RPMI7951 (cell line): ENCODE data around the gene PSG5. TPM values are rescaled to one million over a fixed set of nuclear protein-coding genes. Genes with fewer than 3 reads are reported as not detected.
A peak's percentile ranks its signal among the peaks of the same experiment; 100 is the strongest.
"Not testable (repeated sequence)": the region's sequence is repeated elsewhere in the genome, so short reads cannot be mapped to it uniquely, and the experiment has no call there.

ENCODE experiments used
- DNase-seq: peaks from one replicate; pipeline ENCODE4 v3.0.0-alpha.2; 2012; ENCODE audit warnings: low read depth
- total RNA-seq: library from RNA; depleted of rRNA; stranded (reverse); fragments of >200 nt; shearing (Covaris generic); gene quantifications from 2 replicates; pipeline ENCODE4 v1.2.3, GENCODE V29; 2014; rRNA removed

Gene PSG5
- 1.3 and 4.1 TPM in 2 replicates for total RNA-seq

DNA sequence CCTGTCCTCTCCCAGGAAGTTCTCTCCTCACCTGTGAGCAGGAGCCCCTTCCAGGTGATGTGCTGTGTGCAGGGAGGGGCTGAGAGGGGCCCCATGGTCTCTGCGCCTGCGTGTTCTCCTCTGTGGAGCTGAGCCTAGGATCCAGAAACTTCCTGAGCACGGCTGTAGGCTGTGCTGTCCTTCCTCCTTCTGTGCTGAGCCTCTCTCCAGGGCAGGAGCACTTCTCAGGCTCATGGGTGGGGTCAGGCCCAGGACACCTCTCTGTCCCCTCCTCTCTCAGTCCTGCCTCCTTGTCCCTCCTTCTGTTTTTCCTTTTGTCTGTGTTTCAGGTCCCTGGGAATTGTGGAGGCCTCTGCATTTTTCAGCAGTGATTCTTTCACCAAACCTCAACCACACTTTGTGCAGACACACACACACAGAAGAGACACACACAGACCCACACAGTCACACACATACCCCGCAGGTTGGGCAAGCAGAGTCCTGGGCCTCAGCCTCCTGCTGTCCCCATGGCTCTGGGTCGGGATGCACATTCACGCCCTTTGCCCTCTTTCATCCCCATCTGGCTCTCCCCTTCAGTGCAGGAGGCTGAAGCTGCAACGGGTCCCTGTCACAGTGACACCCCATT is at the start of gene PSG5:
PSG5 (minus strand) TSS at position 226 of the 625 bp plus-strand sequence; CDS start at position 95, 131 bp downstream.
- DNase-seq, result peak; percentile 8

DNA sequence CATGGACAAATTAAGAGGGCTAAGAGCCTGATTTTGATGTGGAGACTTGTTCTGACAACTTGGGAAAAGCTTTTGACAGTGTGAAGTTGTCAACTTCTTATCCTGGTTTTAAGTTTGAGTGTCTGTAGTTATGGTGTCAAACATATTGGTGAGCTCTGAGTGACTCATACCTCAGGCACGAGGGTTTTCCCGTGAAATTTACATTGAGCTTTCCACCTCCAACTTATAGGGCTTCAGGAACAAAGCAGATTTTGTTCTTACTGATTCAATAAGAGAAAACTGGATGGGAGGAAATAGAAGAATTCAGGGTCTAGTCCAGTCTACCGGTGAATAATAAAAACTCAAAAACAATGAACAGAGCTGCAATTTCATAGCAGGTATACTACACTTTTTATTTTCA is 49.4 kb upstream of the PSG5 start:
- DNase-seq, result peak; percentile 62

DNA sequence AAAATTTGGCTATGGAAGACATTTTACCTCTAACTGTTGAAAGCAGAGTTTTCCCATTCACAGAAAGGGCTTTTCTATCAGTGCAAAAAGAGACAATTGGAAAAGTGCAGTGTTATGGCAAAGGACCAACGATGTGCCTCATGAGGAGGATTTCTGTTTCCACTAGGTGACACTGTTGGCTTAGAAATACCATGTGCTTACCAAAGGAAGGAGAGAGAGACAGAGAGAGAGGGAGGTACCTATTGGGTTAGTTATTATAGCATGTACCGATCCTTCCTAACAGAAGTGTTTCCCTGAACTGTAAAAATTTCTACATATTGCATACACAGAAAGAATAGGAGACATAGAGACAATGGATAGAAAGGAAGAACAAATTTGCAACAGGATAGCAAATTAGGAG is 43.0 kb upstream of the PSG5 start:
- peak; percentile 68 for DNase-seq

DNA sequence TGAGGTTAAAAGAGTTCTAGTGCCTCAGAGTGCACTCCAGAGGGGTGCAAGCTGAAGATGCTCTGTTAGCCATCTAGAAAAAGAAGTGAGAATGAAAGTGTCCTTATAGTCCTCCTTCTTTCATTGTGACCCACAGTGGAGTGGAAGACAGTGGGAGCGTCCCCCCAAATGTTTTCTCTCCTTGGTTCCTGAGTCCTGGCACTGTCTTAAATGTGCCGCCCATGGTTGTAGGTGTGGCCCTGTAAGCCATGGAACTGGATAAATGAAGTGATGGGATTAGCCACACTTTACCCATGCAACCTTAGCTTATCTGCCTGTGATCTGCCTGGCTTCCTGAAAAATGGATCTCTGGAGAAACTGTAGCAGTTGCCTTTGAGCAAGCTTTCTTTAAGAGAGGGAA is 42.4 kb upstream of the PSG5 start:
- DNase-seq, result not testable (repeated sequence)

GRCh38 chr19:43226986-43227385 is 40.6 kb upstream of the PSG5 start:
- not testable (repeated sequence) for DNase-seq

DNA sequence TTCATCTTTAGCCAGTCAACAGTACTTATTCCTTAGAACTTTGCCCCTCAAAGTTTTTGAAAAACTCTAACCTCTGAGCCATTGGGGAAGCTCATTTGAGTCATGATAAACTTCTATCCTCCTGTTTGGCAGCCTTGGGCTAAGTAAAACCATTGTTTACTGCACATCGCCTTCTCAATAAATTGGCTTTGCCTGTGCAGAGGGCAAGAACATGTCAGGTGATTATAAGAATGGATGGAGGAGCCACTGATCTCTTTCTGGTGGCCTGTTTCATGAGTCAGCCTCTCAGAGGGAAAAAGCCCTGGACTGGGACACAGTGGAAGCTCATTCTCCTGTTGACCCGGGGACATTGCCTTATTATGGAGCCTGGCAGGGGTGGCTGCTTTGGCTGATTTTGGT is 38.5 kb upstream of the PSG5 start:
- peak; percentile 35 for DNase-seq

- DNase-seq, result peak; percentile 90
These were observed 38.0 kb upstream of the PSG5 start for GRCh38 chr19:43224201-43224854.

- not testable (repeated sequence) for DNase-seq
These were observed 35.6 kb upstream of the PSG5 start for GRCh38 chr19:43221891-43222290.

- peak; percentile 35 for DNase-seq
These were observed 32.8 kb upstream of the PSG5 start for GRCh38 chr19:43219136-43219535.

DNA sequence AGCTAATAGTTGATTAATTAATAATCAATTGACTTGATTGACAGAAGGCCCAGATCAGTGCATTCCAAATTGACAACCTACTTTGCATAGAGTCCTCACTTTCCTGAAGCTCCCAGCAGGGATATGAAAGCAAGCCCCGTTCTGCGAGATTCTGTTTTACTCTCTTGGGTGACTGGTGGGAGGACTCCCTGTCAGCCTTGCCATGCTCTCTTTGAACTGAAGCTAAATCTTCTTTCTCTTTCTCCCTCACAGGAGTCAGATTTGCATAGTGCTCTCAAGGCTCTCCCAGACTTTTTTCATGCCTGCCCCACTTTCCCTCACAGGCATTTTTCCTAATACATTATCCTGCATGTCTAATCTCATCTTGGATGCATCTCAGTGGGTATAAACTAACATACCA is 29.5 kb upstream of the PSG5 start:
- DNase-seq, result not testable (repeated sequence)

GRCh38 chr19:43207991-43208390 is 21.7 kb upstream of the PSG5 start:
- no peak for DNase-seq

DNA sequence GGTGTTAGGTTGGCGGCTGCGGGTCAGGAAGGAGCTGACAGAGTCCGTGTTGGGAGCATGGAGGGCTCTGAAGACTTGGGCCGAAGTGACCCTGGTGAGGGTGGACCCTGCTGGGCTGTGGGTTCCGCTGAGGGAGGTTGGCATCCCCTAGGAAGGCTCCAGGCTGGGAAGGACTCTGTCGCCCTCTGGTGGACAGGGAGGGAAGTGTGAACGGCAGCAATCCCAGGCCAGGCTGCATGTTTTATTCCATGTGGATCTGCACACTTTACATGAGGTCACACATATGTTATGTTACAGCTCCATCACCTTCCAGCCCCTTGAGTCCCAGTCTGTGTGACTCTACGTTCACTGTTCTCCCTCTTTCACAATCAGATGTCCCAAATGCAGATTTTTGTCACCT is 20.8 kb upstream of the PSG5 start:
- DNase-seq, result not testable (repeated sequence)

- DNase-seq, result not testable (repeated sequence)
These were observed 19.3 kb upstream of the PSG5 start, which contains the start of gene PSG4 for GRCh38 chr19:43205471-43206105. TSS of gene PSG4 (minus strand) at chr19:43205638. CDS start at chr19:43205536, 102 bp downstream.

GRCh38 chr19:43203611-43204010 is 17.3 kb upstream of the PSG5 start:
- DNase-seq, result not testable (repeated sequence)

GRCh38 chr19:43201891-43202290 is 15.6 kb upstream of the PSG5 start:
- DNase-seq, result not testable (repeated sequence)

GRCh38 chr19:43201337-43201801 is 15.0 kb upstream of the PSG5 start:
- DNase-seq, result peak; percentile 57

DNA sequence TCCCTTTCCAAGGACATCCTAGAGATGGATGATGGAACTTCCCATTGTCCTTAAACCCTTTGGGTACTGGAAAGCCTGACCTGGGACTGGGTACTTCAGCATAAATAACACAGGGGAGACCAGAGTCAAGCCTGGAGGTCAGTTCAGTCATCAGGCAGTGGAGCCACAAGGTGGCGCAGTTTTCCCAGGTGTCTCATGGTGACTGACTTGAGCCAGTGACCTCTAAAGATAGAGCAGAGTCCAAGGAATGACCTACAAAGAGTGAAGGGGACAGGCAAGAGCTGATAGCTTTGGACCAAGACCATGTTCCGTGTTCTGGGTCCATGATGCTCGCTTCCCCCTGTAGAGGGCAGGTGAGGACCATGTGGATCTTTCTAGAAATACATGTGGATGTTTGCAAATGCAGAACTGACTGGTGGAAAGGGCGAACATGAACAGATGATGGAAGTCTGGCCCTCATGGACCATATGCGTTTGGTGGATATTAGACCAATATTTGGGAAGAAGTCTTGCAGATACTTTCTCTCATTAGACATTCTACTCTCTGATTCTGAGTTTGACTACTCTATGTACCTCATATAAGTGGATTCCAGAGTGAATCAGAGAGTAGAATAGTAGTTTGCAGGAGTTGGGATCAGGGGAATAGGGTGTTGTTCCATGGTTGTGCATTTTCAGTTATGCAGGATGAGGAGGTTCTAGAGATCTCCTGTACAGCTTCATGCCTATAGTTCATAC is 12.5 kb upstream of the PSG5 start:
- DNase-seq, result not testable (repeated sequence)

- DNase-seq, result peak; percentile 54
These were observed 11.5 kb upstream of the PSG5 start for GRCh38 chr19:43197666-43198397.

DNA sequence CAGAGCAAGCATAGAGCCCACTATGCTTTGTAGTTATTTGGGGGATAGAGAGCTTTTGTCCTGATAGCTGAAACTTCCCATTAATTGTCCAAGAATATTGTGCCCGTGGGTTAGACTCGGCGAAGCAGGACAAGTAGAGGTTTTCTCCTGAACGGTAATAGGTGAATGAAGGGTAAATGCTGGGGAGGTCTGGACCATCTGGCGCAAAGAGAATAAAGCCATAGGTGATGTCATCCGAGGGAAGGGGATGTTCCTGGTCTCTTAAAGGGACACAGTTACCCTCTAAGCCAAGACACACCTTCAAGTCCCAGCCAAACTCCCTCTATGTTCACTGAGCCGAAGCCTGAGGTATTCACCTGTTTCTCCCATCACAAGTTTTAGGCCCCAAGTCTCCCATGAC is 8.1 kb upstream of the PSG5 start:
- not testable (repeated sequence) for DNase-seq

DNA sequence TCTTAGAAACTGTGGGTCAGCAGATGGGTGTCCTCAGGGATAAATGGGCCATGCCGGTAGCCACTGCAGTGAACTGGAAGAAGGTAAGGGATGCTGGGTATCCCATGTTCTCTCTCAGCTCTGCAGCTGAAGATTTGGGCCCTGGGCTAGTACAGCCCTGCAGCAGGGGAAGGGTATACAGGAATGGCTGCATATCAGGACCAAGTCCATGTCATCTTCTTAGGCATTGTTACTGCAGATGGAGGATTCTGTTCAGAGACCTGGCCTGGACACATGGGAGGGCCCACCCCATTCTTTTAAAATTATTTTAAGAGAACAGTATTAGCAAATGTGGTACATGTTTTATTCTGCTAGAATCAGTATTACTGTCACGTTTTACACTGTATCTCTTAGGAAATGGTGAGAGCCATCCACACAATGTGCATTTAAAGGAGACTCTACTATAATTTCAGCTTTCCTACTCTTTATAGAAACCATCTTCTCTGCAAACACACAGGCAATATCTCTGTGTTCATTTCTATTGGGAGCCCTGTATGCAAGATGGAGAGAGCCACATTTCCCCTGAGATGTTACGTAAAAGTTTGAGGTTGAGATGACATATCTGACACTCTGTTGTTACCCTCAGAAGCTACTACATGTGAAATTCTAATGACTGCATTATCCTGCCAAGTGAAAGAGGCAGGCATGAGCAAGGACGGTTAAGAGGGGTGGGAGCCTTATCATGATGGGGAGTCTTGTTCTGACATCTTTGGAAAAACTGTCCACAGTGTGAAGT is 6.2 kb upstream of the PSG5 start:
- not testable (repeated sequence) for DNase-seq
